HepG2 (cell line): ENCODE data around the gene AKT3. TPM values are rescaled to one million over a fixed set of nuclear protein-coding genes. Genes with fewer than 3 reads are reported as not detected.

Source experiments
- ATAC-seq: fragments of 200-7000 bp; cut with Tn5 transposase; 3 replicates; pipeline ENCODE4 v1.9.1; 2020; ENCODE audit warnings: mild to moderate bottlenecking, moderate library complexity
- BruUV-seq: library from RNA; stranded (reverse); fragments of 400-500 nt; replicated peaks from 2 replicates; lab custom pipeline; 2021; lab: Mats Ljungman, UMichigan
- CTCF ChIA-PET: fragments of 300-600 bp; formaldehyde crosslinking; extraction: SDS; loops from one replicate; lab custom pipeline; 2021; ENCODE audit warnings: low total read pairs, inconsistent platforms, low intra/inter-chr PET ratio; lab: Yijun Ruan, JAX
- POLR2A ChIA-PET: fragments of 350-600 bp; sonication (Branson Sonifier 250); formaldehyde crosslinking; loops from one replicate; lab custom pipeline; 2020; ENCODE audit warnings: antibody characterized with exemption, inconsistent platforms; lab: Yijun Ruan, JAX
- DNase-seq: peaks from one replicate; pipeline ENCODE4 v3.0.0-alpha.2; 2015; ENCODE audit warnings: low spot score
- FAIRE-seq: peaks from 3 replicates; lab custom pipeline; 2011; peaks lifted over from hg19 to GRCh38; lab: Jason Lieb, UNC
- H2AFZ ChIP-seq: one replicate; pipeline ENCODE4 v1.6.1; 2011; ENCODE audit warnings: low read length, inconsistent platforms
- H3K27ac ChIP-seq: fragments of 300-600 bp; 3 replicates; pipeline ENCODE4 v1.8.0; 2011; ENCODE audit warnings: mixed run types, mild to moderate bottlenecking, mixed read lengths, low read length, inconsistent platforms; ENCODE audit not compliant: insufficient read depth; ENCODE audit errors: extremely low read length
- H3K27me3 ChIP-seq, 2 experiments: fragments of 200-600 bp in 1 of 2; 2 replicates in 1 of 2; 3 replicates in 1 of 2; pipeline versions ENCODE4 v1.6.0 to v1.8.0; 2011; ENCODE audit warnings: low read length in 2 of 2, mild to moderate bottlenecking in 2 of 2, moderate library complexity in 2 of 2, inconsistent platforms in 1 of 2; ENCODE audit not compliant: insufficient read depth in 2 of 2, control insufficient read depth in 1 of 2
- H3K36me3 ChIP-seq, 2 experiments: fragments of 200-600 bp in 1 of 2; replicated peaks in 1 of 2; 2 replicates in 1 of 2; 3 replicates in 1 of 2; pipeline versions ENCODE4 v1.5.1 to v1.8.0; 2011; ENCODE audit warnings: low read length in 2 of 2, inconsistent platforms in 1 of 2; ENCODE audit not compliant: insufficient read depth in 2 of 2, control insufficient read depth in 1 of 2
- H3K4me1 ChIP-seq: 2 replicates; pipeline ENCODE4 v1.5.1; 2012; ENCODE audit warnings: low read length, inconsistent platforms; ENCODE audit not compliant: insufficient read depth
- H3K4me2 ChIP-seq: 2 replicates; pipeline ENCODE4 v1.6.0; 2011; ENCODE audit warnings: low read depth, low read length, inconsistent platforms
- H3K4me3 ChIP-seq, 3 experiments: fragments of 200-600 bp in 1 of 3; sonication (generic), shearing (Covaris generic) in 1 of 3; replicated peaks in 1 of 3; 2 replicates each; pipeline ENCODE4 v1.5.1; 2011 to 2016; ENCODE audit warnings: low read length in 3 of 3, inconsistent platforms in 2 of 3, low read depth in 2 of 3, mild to moderate bottlenecking in 2 of 3, control low read depth in 1 of 3, mixed read lengths in 1 of 3; ENCODE audit not compliant: insufficient read depth in 1 of 3
- H3K79me2 ChIP-seq: one replicate; pipeline ENCODE4 v1.6.1; 2011; ENCODE audit warnings: low read length, inconsistent platforms; ENCODE audit not compliant: insufficient read depth
- H3K9ac ChIP-seq: 2 replicates; pipeline ENCODE4 v1.6.0; 2011; ENCODE audit warnings: mild to moderate bottlenecking, low read depth, low read length, inconsistent platforms; ENCODE audit not compliant: insufficient read depth
- H3K9me3 ChIP-seq: 2 replicates; pipeline ENCODE4 v1.5.1; 2012; ENCODE audit warnings: mild to moderate bottlenecking, low read length
- H4K20me1 ChIP-seq: 2 replicates; pipeline ENCODE4 v1.6.0; 2011; ENCODE audit warnings: inconsistent platforms, mild to moderate bottlenecking, low read length, moderate library complexity; ENCODE audit not compliant: insufficient read depth
- ATF7 ChIP-seq, 2 experiments: fragments of 450-650 bp in 1 of 2; sonication (generic) in 1 of 2; formaldehyde crosslinking in 1 of 2; IDR thresholded peaks; 2 replicates each; pipeline versions ENCODE4 v1.4.0 to v1.6.1; 2016 to 2020; ENCODE audit warnings: antibody characterized with exemption in 1 of 2, mild to moderate bottlenecking in 1 of 2, missing genetic modification reagents in 1 of 2
- ERF ChIP-seq: IDR thresholded peaks from 2 replicates; pipeline ENCODE4 v1.6.1; 2018; ENCODE audit warnings: missing biosample characterization, missing genetic modification reagents
- GTF2F1 ChIP-seq: fragments of 150-350 bp; IDR thresholded peaks from 2 replicates; pipeline ENCODE4 v1.6.1; 2014; ENCODE audit warnings: low read length
- KDM2A ChIP-seq: sonication (generic); formaldehyde crosslinking; IDR thresholded peaks from 2 replicates; pipeline ENCODE4 v1.4.0; 2020; ENCODE audit warnings: low read depth, missing genetic modification reagents, borderline replicate concordance
- KLF9 ChIP-seq: IDR thresholded peaks from 2 replicates; pipeline ENCODE4 v1.6.1; 2016; ENCODE audit warnings: low read depth
- RNF2 ChIP-seq: fragments of 450-650 bp; conservative IDR thresholded peaks from 2 replicates; pipeline ENCODE4 v1.6.1; 2016; ENCODE audit warnings: low read depth
- SP140L ChIP-seq: sonication (generic); formaldehyde crosslinking; IDR thresholded peaks from 2 replicates; pipeline ENCODE4 v1.4.0; 2020; ENCODE audit warnings: missing genetic modification reagents, borderline replicate concordance
- TBP ChIP-seq: sonication (generic); formaldehyde crosslinking; IDR thresholded peaks from 2 replicates; pipeline ENCODE4 v1.5.0; 2020; ENCODE audit warnings: missing genetic modification reagents
- ZC3H4 ChIP-seq: sonication (generic); formaldehyde crosslinking; IDR thresholded peaks from 2 replicates; pipeline ENCODE4 v1.4.0; 2020; ENCODE audit warnings: missing genetic modification reagents, borderline replicate concordance
- ZNF24 ChIP-seq: fragments of 450-650 bp; IDR thresholded peaks from 2 replicates; pipeline ENCODE4 v1.6.1; 2017; ENCODE audit warnings: antibody characterized with exemption, mild to moderate bottlenecking
- ZNF737 ChIP-seq: sonication (generic); formaldehyde crosslinking; IDR thresholded peaks from 2 replicates; pipeline ENCODE4 v1.5.0; 2020; ENCODE audit warnings: missing genetic modification reagents, mild to moderate bottlenecking, borderline replicate concordance
- ZNF816 ChIP-seq: sonication (generic); formaldehyde crosslinking; IDR thresholded peaks from 2 replicates; pipeline ENCODE4 v1.8.0; 2022; ENCODE audit warnings: missing genetic modification reagents, mild to moderate bottlenecking, borderline replicate concordance
- WGBS: methylation state at CpG from one replicate; pipeline ENCODE4 v1.1.6; 2017; ENCODE audit warnings: low lambda C conversion rate; 5-methylcytosine and 5-hydroxymethylcytosine counted together
- in situ Hi-C: cut with HindIII; loops from 2 replicates; pipeline ENCODE4 v1.10.0; 2017; ENCODE audit warnings: low pct_unique_long_range_greater_than_20kb; ENCODE audit not compliant: extremely low pct_ligation_motif_present
- intact Hi-C: fragments of 100-400 bp; cut with micrococcal nuclease; formaldehyde crosslinking; loops from one replicate; pipeline ENCODE4 v1.10.0; 2022; ENCODE audit not compliant: unreplicated experiment
- polyA plus RNA-seq, 8 experiments: library from polyadenylated mRNA; depleted of rRNA in 3 of 8; stranded (reverse) in 7 of 8; unstranded in 1 of 8; fragments of >200 nt; fragmentation: Illumina TruSeq in 4 of 8; extraction: Trizol in 4 of 8; gene quantifications; 2 replicates each; pipeline versions ENCODE4 v1.2.1 to v1.2.3, GENCODE V29; 2011 to 2016; ENCODE audit warnings: low read depth in 4 of 8, missing spikeins in 1 of 8, mixed read lengths in 1 of 8; ENCODE audit not compliant: insufficient read depth in 1 of 8
- total RNA-seq, 5 experiments: library from RNA; depleted of rRNA; stranded (reverse); fragments of >200 nt; fragmentation: Illumina TruSeq; extraction: Trizol; gene quantifications; 2 replicates each; pipeline ENCODE4 v1.2.3, GENCODE V29; 2016; ENCODE audit warnings: low read depth in 1 of 5
- TF ChIP-seq, protein P1 (sequence below): IDR thresholded peaks from 2 replicates; pipeline ENCODE4 v1.6.1; 2016; ENCODE audit warnings: control low read depth
- TF ChIP-seq, protein P2 (sequence below): sonication (generic); formaldehyde crosslinking; IDR thresholded peaks from 2 replicates; pipeline ENCODE4 v1.5.0; 2020; ENCODE audit warnings: mild to moderate bottlenecking, missing genetic modification reagents
- TF ChIP-seq, protein P3 (sequence below): IDR thresholded peaks from 2 replicates; pipeline ENCODE4 v1.6.1; 2016; ENCODE audit warnings: missing genetic modification reagents, missing compliant biosample characterization

AKT3 gene
- total and polyA plus RNA-seq, 2 of the 13 experiments (the other 11 are each of a cell fraction or from before 2014, with no cell fraction given) = 0.07 TPM

DNA sequence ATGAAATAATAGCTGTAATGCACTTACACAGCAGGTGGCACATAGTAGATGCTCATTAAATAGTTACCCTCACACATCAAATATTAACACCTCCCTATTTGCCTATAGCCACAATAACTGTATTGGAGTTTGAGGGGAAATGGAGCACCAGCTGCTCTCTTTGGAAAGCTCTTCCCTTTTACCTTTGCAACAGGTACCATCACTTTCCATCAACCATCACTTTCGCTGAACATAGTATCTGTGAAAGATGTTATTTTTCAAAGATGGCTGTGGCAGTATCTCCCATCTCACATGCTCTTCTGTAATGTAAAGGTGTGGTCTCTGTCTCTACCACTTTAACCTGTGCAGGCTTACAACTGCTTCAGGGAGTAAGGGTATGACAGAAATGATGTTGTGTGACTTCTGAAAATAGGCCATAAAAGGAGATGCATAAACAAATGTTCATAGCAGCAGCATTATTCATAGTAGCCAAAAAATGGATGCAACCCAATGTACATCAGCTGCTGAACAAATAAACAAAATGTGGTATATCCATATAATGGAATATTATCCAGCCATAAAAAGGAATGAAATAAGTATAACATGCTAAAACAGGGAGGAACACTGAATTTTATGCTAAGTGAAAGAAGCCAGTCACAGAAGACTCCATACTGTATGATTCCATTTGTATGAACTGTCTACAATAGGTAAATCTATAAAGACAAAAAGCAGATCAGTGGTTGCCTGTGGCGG lies 288.3 kb downstream of the AKT3 start:
- CTCF ChIA-PET = no interaction called here
- Histone ChIP-seq H3K4me2 (no peak overlapping the region), H3K9ac (no peak overlapping the region), H3K27ac (no peak overlapping the region), H3K9me3 (no peaks in the 10 kb centered on the region), H3K79me2 (no peaks in the 10 kb centered on the region), H3K27me3 (no peaks in the 10 kb centered on the region), H2AFZ (no peak overlapping the region), H3K4me1 (no peaks in the 10 kb centered on the region), H3K36me3 (no peaks in the 10 kb centered on the region), H4K20me1 (no peaks in the 10 kb centered on the region), H3K4me3 (no peak overlapping the region)
- FAIRE-seq = no peak
- 50% methylated on average over 2 of the region's 2 CpGs for WGBS
- POLR2A ChIA-PET = no interaction called here
- TF ChIP-seq, protein P1, sequence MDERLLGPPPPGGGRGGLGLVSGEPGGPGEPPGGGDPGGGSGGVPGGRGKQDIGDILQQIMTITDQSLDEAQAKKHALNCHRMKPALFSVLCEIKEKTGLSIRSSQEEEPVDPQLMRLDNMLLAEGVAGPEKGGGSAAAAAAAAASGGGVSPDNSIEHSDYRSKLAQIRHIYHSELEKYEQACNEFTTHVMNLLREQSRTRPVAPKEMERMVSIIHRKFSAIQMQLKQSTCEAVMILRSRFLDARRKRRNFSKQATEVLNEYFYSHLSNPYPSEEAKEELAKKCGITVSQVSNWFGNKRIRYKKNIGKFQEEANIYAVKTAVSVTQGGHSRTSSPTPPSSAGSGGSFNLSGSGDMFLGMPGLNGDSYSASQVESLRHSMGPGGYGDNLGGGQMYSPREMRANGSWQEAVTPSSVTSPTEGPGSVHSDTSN = no peak
- TF ChIP-seq KDM2A = no peak
- TF ChIP-seq ZNF24 = no peak
- TF ChIP-seq SP140L (CRISPR knock-in tag) = no peak
- no peak for TF ChIP-seq GTF2F1
- no peak for TF ChIP-seq ERF (CRISPR knock-in tag)
- ATAC-seq = no peak
- no TSS peak for BruUV-seq
- DNase-seq = no peak
- intact Hi-C loops = no loop called here
- in situ Hi-C loops = no loop called here

DNA sequence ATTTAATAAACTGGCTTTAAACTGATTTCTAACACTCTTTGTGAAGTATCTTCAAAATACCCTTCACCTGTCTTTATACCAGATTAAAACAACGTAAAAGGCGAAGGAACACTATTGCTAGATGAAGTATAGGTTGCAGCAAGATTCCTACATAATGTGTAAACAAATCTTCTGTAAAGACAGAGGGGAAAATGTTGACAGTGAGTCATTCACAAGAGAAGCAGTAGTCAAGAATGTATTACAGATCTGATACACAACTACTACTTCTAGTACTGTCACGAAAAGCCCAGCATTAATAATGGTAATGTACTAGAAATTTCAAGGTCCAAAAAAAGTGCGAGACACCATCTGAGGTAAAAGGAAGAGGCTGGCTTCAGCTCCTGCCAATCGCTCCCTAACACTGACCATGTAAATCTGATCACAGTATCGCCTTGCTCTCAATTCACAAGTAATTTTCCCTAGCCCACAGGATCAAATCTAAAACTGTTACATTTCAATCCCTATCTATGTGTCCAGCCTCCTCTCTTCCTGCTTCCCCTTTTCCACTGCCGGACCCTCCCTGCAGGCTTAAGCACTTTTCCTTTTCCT lies 290.4 kb downstream of the AKT3 start:
- Histone ChIP-seq H3K4me2 (no peak overlapping the region), H4K20me1 (no peaks in the 10 kb centered on the region), H3K9me3 (no peaks in the 10 kb centered on the region), H2AFZ (no peak overlapping the region), H3K27ac (no peak overlapping the region), H3K79me2 (no peaks in the 10 kb centered on the region), H3K4me1 (no peaks in the 10 kb centered on the region), H3K4me3 (no peak overlapping the region), H3K27me3 (no peaks in the 10 kb centered on the region), H3K9ac (no peak overlapping the region), H3K36me3 (no peaks in the 10 kb centered on the region)
- ChIA-PET POLR2A (no interaction called here), CTCF (no interaction called here)
- DNase-seq (no peak), FAIRE-seq (no peak), ATAC-seq (no peak)
- in situ Hi-C loops = no loop called here
- BruUV-seq = no TSS peak
- intact Hi-C loops = loop anchor here (10.0 kb wide), 1 partner anchor 185 kb away; no protein-coding TSS in a partner anchor
- WGBS = 18% methylated on average over 6 of the region's 7 CpGs
- TF ChIP-seq RNF2 (no peak), ZC3H4 (no peak), ZNF737 (CRISPR knock-in tag) (no peak), SP140L (CRISPR knock-in tag) (no peak), ZNF816 (no peak), TBP (CRISPR knock-in tag) (no peak), ATF7 (IDR thresholded peaks at IDR 0.05) (no peak), ATF7 (CRISPR knock-in tag; IDR thresholded peaks at IDR 0.05) (no peak), GTF2F1 (no peak), KLF9 (CRISPR knock-in tag) (no peak)
- TF ChIP-seq, protein P2, sequence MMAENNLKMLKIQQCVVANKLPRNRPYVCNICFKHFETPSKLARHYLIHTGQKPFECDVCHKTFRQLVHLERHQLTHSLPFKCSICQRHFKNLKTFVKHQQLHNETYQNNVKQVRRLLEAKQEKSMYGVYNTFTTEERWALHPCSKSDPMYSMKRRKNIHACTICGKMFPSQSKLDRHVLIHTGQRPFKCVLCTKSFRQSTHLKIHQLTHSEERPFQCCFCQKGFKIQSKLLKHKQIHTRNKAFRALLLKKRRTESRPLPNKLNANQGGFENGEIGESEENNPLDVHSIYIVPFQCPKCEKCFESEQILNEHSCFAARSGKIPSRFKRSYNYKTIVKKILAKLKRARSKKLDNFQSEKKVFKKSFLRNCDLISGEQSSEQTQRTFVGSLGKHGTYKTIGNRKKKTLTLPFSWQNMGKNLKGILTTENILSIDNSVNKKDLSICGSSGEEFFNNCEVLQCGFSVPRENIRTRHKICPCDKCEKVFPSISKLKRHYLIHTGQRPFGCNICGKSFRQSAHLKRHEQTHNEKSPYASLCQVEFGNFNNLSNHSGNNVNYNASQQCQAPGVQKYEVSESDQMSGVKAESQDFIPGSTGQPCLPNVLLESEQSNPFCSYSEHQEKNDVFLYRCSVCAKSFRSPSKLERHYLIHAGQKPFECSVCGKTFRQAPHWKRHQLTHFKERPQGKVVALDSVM (CRISPR knock-in tag) = no peak
- TF ChIP-seq, protein P3, sequence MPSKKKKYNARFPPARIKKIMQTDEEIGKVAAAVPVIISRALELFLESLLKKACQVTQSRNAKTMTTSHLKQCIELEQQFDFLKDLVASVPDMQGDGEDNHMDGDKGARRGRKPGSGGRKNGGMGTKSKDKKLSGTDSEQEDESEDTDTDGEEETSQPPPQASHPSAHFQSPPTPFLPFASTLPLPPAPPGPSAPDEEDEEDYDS (CRISPR knock-in tag) = no peak
